SK-N-MC (cell line): ENCODE data around the gene CST5.
"Not testable (repeated sequence)": the region's sequence is repeated elsewhere in the genome, so short reads cannot be mapped to it uniquely, and the experiment has no call there.

Experiments
- DNase-seq: peaks from one replicate; pipeline ENCODE4 v3.0.0-alpha.2; 2011; ENCODE audit warnings: low read depth, low spot score
- H3K27ac ChIP-seq: fragments of 200-600 bp; sonication (generic); 2 replicates; pipeline ENCODE4 v1.5.1; 2016; ENCODE audit warnings: mixed run types
- H3K36me3 ChIP-seq: fragments of 200-600 bp; sonication (generic); 2 replicates; pipeline ENCODE4 v1.6.1; 2017; ENCODE audit warnings: antibody characterized with exemption, low read length, mixed read lengths; ENCODE audit not compliant: insufficient read depth
- H3K4me3 ChIP-seq: fragments of 200-600 bp; sonication (generic); 2 replicates; pipeline ENCODE4 v1.5.1; 2016
- H3K9ac ChIP-seq: fragments of 200-600 bp; sonication (generic); 2 replicates; pipeline ENCODE4 v1.8.0; 2017; ENCODE audit warnings: mixed run types, mixed read lengths; ENCODE audit not compliant: insufficient read length
- H3K9me3 ChIP-seq: fragments of 200-600 bp; sonication (generic); 2 replicates; pipeline ENCODE4 v1.6.1; 2017; ENCODE audit warnings: low read depth, mild to moderate bottlenecking, antibody characterized with exemption, low read length, moderate library complexity, mixed read lengths
- EZH2 ChIP-seq: fragments of 200-600 bp; sonication (generic); IDR thresholded peaks from one replicate; pipeline ENCODE4 v1.6.1; 2017; ENCODE audit warnings: antibody characterized with exemption
- FOXP2 ChIP-seq: optimal IDR thresholded peaks from 2 replicates; pipeline ENCODE3; 2011; ENCODE audit warnings: mild to moderate bottlenecking, moderate library complexity; ENCODE audit not compliant: insufficient read depth; ENCODE audit errors: extremely low read length, control extremely low read depth
- POLR2AphosphoS5 ChIP-seq: IDR thresholded peaks from 2 replicates; pipeline ENCODE4 v1.6.1; 2012; ENCODE audit warnings: mild to moderate bottlenecking, low read depth, low read length, borderline replicate concordance

Gene CST5

DNA sequence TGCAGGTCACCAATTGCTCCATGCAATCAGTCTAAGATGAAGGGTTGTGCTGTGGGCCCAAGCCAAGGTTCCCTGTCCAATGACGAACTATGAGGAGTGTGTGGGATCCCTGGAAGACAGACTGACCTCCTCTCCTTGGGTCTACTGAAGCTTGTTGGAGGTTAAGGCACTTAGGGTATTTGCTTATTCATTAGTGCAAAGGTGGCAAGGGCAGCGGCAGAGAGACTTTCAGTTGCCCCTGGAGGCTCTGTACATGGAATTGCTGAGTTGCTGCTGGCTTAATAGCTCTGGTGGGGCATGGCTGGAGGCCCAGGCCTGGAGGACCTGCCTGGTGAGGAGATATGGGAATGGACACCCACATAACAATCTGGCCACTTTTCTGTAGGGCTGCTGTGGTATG is 29.8 kb upstream of the CST5 start:
- no peaks in the 10 kb centered on the region for H3K9me3 ChIP-seq
- no peak overlapping the region for H3K27ac ChIP-seq
- no peak overlapping the region for H3K4me3 ChIP-seq
- no peak for DNase-seq
- H3K9ac ChIP-seq, result no peak overlapping the region
- H3K36me3 ChIP-seq, result no peaks in the 10 kb centered on the region
- TF ChIP-seq POLR2AphosphoS5 (no peak), FOXP2 (no peak), EZH2 (no peak)

DNA sequence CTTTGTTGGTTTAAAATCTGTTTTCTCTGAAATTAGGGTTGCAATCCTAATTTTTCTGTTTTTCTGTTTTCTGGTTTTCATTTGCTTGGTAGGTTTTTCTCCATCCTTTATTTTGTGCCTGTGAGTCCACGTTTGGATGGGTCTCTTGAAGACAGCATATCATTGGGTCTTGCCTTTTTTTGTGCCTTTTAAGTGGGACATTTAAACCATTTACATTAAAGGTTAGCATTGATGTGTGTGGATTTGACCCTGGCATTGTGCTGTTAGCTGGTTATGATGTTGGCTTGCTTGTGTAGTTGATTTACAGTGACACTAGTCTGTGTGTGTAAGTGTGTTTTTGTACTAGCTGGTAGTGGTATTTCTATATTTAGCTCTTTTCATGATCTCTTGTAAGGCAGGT is 28.0 kb upstream of the CST5 start:
- H3K36me3 ChIP-seq, result no peaks in the 10 kb centered on the region

DNA sequence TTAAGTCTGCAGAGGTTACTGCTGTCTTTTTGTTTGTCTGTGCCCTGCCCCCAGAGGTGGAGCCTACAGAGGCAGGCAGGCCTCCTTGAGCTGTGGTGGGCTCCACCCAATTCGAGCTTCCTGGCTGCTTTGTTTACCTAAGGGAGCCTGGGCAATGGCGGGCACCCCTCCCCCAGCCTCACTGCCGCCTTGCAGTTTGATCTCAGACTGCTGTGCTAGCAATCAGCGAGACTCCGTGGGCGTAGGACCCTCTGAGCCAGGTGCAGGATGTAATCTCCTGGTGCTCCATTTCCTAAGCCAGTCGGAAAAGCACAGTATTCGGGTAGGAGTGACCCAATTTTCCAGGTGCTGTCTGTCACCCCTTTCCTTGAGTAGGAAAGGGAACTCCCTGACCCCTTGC is 22.8 kb upstream of the CST5 start:
- H3K4me3 ChIP-seq, H3K9me3 ChIP-seq, H3K36me3 ChIP-seq, DNase-seq, H3K9ac ChIP-seq, H3K27ac ChIP-seq: not testable (repeated sequence)

More for the DNA sequence above, 28.0 kb upstream of the CST5 start:
- TF ChIP-seq FOXP2 (no peak), POLR2AphosphoS5 (no peak), EZH2 (no peak)
- Histone ChIP-seq H3K9ac (no peak overlapping the region), H3K27ac (no peak overlapping the region), H3K4me3 (no peak overlapping the region), H3K9me3 (no peaks in the 10 kb centered on the region)
- no peak for DNase-seq

DNA sequence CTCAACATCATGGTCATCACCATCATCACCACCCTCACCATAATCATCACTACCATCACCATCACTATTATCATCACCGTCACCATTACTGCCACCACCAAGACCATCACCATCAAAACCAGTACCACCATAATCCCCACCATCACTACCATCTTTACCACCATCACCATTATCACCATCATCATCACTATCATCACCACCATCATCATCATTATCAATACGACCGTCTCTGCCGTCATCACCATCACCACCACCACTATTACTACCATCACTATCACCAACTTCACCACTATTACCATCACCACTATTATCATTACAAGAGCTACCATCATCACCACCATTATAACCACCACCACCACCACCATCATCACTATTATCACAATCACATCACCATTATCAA is 11.3 kb upstream of the CST5 start:
- not testable (repeated sequence) for DNase-seq, H3K4me3 ChIP-seq, H3K36me3 ChIP-seq, H3K9ac ChIP-seq, H3K27ac ChIP-seq, H3K9me3 ChIP-seq

DNA sequence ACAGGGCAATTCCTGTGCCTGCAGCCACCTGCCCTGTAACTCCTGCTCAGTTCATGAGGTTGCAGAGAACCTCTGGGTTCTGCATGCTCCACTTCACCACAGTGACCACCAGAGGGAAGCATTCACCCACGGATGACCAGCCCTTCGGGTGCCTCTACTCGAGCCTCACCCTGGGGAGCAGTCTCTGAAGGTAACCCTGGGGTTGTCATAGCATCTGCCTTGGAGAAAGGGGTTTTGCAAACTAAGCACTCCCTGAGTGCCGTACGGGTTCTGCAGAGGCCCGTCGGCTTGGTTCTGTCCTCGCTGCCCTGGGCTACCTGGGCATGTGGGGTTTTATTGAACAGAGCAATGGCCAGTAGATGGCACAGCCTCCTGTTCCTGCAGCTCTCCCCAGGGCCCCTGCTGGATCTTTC is 10.2 kb upstream of the CST5 start:
- DNase-seq, result no peak
- no peaks in the 10 kb centered on the region for H3K36me3 ChIP-seq
- TF ChIP-seq POLR2AphosphoS5, result no peak
- TF ChIP-seq FOXP2, result no peak
- no peak for TF ChIP-seq EZH2
- no peak overlapping the region for H3K27ac ChIP-seq
- no peak overlapping the region for H3K9ac ChIP-seq
- no peaks in the 10 kb centered on the region for H3K9me3 ChIP-seq
- H3K4me3 ChIP-seq, result no peak overlapping the region

DNA sequence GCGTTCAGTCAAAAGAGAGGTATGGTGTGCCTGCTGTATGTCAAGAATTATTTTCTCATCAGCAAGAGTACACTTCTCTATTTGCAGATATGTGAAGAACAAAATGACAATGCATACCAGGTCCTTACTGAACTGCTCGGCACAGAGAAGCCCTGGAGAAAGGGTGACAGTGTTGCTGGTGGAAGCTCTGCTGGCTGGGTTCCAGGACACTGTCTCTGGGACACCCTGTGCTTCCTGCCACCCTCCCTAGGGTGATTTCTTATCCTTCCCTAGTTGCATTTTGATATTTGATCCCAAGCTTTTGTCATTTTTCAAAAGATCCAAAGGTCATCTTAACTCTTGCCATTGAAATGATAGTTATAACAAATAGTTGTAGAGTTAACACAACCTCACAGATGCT is 8.3 kb upstream of the CST5 start:
- H3K36me3 ChIP-seq, result no peaks in the 10 kb centered on the region
- TF ChIP-seq POLR2AphosphoS5 (no peak), FOXP2 (no peak), EZH2 (no peak)
- H3K9me3 ChIP-seq, result no peaks in the 10 kb centered on the region
- H3K27ac ChIP-seq, result no peak overlapping the region
- no peak overlapping the region for H3K4me3 ChIP-seq
- DNase-seq, result no peak
- H3K9ac ChIP-seq, result no peak overlapping the region

DNA sequence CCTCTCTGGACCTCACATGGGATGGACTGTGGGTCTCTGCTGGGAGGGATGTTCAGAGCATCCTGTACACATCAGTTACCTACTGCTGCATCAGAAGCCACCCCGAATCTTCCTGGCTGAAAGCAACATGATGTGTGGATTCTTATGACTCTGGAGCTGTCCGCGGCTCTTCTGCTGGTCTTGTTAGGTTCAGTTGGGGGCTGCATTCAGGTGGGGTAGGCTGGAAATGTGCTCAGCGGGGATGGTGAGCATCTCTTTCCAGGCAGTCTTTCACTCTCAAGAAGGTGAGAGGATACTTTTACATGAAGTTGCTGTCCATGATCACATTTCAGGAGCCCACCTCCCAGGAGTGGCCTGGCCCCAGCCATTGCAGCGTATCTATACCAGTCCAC is 5.2 kb upstream of the CST5 start:
- Histone ChIP-seq H3K9ac (no peak overlapping the region), H3K27ac (no peak overlapping the region), H3K9me3 (no peaks in the 10 kb centered on the region), H3K36me3 (no peaks in the 10 kb centered on the region), H3K4me3 (no peak overlapping the region)
- TF ChIP-seq POLR2AphosphoS5 (no peak), FOXP2 (no peak), EZH2 (no peak)
- no peak for DNase-seq

DNA sequence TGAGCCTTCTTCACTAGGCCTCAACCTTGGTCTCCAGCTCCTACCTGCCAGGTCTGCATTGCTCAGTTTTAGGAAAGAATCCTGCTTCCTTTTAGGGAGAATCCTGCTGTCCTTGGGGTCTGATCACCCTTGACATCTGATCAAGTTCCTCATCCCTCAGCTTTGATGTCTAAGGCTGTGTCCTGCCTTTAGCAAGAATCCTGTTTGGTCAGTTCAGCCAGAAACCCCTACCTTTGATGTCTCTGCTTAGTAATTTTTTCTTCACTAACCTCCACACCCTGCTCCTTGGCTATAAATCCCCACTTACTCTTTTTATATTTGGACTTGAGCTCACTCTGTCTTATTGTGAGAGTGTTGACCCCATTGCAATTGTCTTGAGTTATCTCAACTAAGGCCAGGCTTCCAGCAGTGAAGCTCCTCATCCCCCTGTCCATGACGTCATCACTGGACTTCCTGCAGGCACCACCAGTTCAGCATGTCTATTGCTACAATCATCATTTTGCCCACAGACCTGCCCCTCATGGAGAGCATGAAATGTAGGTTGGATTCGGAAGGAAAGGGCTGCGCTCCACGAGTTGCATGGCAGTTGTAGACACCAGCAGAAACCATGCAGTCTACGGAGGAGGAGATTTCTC is 4.7 kb upstream of the CST5 start:
- no peak overlapping the region for H3K27ac ChIP-seq
- DNase-seq, result no peak
- no peaks in the 10 kb centered on the region for H3K9me3 ChIP-seq
- no peaks in the 10 kb centered on the region for H3K36me3 ChIP-seq
- TF ChIP-seq POLR2AphosphoS5 (no peak), FOXP2 (no peak), EZH2 (no peak)
- H3K4me3 ChIP-seq, result no peak overlapping the region
- H3K9ac ChIP-seq, result no peak overlapping the region

DNA sequence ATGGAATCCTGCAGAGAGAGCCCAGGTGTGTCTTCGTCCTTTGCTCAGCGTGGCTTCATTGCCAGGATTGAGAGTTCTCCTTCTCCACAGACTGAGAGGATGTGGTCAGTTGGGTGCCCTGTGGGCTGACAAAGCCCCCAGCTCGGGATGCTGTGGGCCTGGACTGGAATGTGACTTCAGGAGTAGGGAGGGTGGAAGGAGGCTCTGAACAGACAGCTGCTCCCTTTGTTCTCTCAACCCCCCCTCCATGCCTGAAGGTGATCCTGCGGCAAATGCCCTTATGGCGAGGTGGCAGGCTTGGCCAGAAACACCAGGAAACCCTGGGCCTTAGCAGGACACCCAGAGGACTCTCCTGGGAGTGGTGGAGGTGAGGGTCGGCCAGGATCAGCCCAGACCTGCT is 1.8 kb upstream of the CST5 start:
- H3K4me3 ChIP-seq, result no peak overlapping the region
- TF ChIP-seq POLR2AphosphoS5 (no peak), FOXP2 (no peak), EZH2 (no peak)
- no peak for DNase-seq

DNA sequence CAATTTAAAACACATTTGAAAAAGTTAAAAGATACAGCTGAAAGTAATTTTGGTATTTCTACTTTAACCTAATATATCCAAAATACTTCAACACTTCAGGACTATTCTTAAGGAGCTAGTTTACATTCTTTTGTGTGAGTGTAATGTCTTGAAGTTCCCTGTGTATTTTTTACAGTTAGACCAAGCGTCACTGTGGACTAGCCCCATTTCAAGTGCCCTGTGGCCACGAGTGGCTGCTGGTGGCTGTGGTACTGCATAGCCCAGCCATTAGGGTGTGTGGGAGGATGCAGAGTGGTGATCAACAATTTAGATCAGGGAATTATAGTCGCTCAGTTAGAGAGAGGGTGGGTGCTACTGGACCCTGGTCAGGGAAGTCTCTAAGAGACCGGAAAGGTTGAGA is 869 bp upstream of the CST5 start:
- TF ChIP-seq FOXP2 (no peak), POLR2AphosphoS5 (no peak), EZH2 (no peak)
- Histone ChIP-seq H3K9ac (no peak overlapping the region), H3K36me3 (no peaks in the 10 kb centered on the region), H3K27ac (no peak overlapping the region), H3K9me3 (no peaks in the 10 kb centered on the region), H3K4me3 (no peak overlapping the region)
- DNase-seq, result no peak

More for the DNA sequence above, 1.8 kb upstream of the CST5 start:
- H3K9ac ChIP-seq, result no peak overlapping the region
- H3K36me3 ChIP-seq, result no peaks in the 10 kb centered on the region
- H3K27ac ChIP-seq, result no peak overlapping the region
- H3K9me3 ChIP-seq, result no peaks in the 10 kb centered on the region
